Measurements from ENCODE around the gene CYBA.

Gene CYBA

DNA sequence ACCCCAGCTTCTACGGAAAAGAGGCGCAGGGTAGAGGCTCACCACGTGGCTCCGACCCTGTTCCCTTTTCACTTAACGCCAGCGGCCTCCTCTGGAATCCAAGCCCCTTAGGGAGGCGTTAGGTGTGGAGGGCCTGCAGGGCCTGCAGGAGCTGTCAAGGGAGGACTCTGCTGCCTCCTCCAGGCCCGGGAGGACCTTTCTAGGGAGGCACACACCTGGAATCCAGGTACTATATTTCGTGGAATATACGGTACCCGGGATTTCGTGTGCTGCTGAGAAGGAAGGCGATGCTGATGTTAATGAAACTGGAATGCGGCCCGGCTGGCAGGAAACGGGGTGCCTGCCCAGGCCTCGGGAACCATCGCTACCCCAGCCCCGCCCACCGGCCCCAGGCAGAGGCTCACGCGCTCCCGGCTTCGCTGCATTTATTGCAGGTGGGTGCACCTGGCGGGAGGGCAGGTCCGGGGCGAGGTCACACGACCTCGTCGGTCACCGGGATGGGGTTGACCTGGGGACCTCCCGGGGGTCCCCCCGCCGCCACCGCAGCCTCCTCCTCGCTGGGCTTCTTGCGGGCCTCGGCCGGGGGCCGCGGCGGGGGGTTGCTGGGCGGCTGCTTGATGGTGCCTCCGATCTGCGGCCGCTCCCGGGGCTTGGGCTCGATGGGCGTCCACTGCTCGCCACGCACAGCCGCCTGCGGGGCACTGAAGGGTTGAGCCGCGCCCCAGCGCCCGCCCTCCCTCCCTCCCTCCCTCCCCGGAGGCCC, 7.8 kb downstream of the CYBA start:
- TF ChIP-seq, protein P1, sequence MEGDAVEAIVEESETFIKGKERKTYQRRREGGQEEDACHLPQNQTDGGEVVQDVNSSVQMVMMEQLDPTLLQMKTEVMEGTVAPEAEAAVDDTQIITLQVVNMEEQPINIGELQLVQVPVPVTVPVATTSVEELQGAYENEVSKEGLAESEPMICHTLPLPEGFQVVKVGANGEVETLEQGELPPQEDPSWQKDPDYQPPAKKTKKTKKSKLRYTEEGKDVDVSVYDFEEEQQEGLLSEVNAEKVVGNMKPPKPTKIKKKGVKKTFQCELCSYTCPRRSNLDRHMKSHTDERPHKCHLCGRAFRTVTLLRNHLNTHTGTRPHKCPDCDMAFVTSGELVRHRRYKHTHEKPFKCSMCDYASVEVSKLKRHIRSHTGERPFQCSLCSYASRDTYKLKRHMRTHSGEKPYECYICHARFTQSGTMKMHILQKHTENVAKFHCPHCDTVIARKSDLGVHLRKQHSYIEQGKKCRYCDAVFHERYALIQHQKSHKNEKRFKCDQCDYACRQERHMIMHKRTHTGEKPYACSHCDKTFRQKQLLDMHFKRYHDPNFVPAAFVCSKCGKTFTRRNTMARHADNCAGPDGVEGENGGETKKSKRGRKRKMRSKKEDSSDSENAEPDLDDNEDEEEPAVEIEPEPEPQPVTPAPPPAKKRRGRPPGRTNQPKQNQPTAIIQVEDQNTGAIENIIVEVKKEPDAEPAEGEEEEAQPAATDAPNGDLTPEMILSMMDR (IDR thresholded peaks at IDR 0.05; ENCODE audit: low read depth, low read length) = no peak
- no peak for DNase-seq (ENCODE audit: extremely low read depth, low read depth)

GRCh38 chr16:88640498-88641247, 10.2 kb downstream of the CYBA start:
- TF ChIP-seq, protein P1 (IDR thresholded peaks at IDR 0.05; ENCODE audit: low read depth, low read length) = no peak
- no peak for DNase-seq (ENCODE audit: extremely low read depth, low read depth)

DNA sequence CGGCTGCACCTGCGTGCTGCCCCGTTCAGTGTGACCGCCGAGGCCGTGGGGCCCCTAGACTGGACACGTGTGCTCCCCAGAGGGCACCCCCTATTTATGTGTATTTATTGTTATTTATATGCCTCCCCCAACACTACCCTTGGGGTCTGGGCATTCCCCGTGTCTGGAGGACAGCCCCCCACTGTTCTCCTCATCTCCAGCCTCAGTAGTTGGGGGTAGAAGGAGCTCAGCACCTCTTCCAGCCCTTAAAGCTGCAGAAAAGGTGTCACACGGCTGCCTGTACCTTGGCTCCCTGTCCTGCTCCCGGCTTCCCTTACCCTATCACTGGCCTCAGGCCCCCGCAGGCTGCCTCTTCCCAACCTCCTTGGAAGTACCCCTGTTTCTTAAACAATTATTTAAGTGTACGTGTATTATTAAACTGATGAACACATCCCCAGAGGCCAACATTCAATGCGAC, 10.8 kb downstream of the CYBA start:
- TF ChIP-seq, protein P1 (IDR thresholded peaks at IDR 0.05; ENCODE audit: low read depth, low read length) = no peak
- DNase-seq (ENCODE audit: extremely low read depth, low read depth) = no peak

- TF ChIP-seq, protein P1 (IDR thresholded peaks at IDR 0.05; ENCODE audit: low read depth, low read length) = no peak
- DNase-seq (ENCODE audit: extremely low read depth, low read depth) = no peak
These were observed 11.4 kb downstream of the CYBA start for GRCh38 chr16:88639231-88640038.

DNA sequence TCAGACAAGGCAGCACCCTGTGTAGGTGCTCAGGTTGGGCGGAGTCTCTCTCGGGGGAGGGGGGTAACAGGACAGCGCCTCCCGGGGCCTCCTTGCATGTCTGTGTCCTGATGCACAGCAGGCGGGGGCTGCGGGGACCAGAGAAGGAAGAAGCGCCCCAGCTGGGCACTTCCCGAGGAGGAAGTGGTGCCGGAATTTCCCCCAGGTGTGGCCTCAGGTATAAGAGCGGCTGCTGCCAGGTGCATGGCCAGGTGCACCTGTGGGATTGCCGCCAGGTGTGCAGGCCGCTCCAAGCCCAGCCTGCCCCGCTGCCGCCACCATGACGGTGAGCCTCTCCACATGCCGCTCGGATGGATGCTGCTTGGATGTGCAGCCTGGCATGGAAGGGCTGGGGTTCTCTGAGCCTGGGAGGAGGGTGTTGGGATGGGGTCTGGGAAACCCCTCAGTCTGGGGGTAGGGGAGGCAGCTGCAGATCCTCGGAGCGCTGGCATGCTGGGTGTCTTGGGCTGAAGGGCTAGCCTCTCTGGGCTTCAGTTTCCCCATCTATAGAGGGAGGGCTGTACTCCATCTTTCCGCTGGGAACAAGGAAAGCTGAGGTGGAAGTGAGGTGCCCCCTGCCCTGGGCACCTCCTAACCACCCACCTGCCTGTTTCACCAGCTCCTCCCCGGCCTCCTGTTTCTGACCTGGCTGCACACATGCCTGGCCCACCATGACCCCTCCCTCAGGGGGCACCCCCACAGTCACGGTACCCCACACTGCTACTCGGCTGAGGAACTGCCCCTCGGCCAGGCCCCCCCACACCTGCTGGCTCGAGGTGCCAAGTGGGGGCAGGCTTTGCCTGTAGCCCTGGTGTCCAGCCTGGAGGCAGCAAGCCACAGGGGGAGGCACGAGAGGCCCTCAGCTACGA, 12.3 kb downstream of the CYBA start, which contains the start of gene IL17C:
Gene IL17C (plus strand): TSS at position 250 of the 908 bp plus-strand sequence. CDS start 70 bp downstream, at position 320.
- no peak for DNase-seq (ENCODE audit: extremely low read depth, low read depth)
- TF ChIP-seq, protein P1 (IDR thresholded peaks at IDR 0.05; ENCODE audit: low read depth, low read length) = no peak

GRCh38 chr16:88636488-88637265, 14.2 kb downstream of the CYBA start:
- TF ChIP-seq, protein P1 (IDR thresholded peaks at IDR 0.05; ENCODE audit: low read depth, low read length) = no peak
- no peak for DNase-seq (ENCODE audit: extremely low read depth, low read depth)

Measured in AG09319 (cell line).